BLaER1 treated with 17β-estradiol and CSF1 and Interleukin-3, amounts not matched to agents 10 nM and 100 nM (cell line): ENCODE measurements around the gene PPM1J.
"Not testable (repeated sequence)": the region's sequence is repeated elsewhere in the genome, so short reads cannot be mapped to it uniquely, and the experiment has no call there.

Experiments
- H3K27ac ChIP-seq, 11 experiments: shearing (Covaris generic); formaldehyde crosslinking; 2 replicates each; pipeline ENCODE4 v1.8.1; 2022
- H3K27me3 ChIP-seq, 11 experiments: shearing (Covaris generic); formaldehyde crosslinking; 2 replicates each; pipeline ENCODE4 v1.8.1; 2022
- H3K36me3 ChIP-seq, 11 experiments: shearing (Covaris generic); formaldehyde crosslinking; 2 replicates each; pipeline ENCODE4 v1.8.1; 2022
- H3K4me1 ChIP-seq, 10 experiments: shearing (Covaris generic); formaldehyde crosslinking; 2 replicates each; pipeline ENCODE4 v1.8.1; 2022
- H3K4me2 ChIP-seq, 11 experiments: shearing (Covaris generic); formaldehyde crosslinking; 2 replicates each; pipeline ENCODE4 v1.8.1; 2022
- H3K4me3 ChIP-seq, 10 experiments: shearing (Covaris generic); formaldehyde crosslinking; 2 replicates each; pipeline ENCODE4 v1.8.1; 2022
- H3K9ac ChIP-seq, 11 experiments: shearing (Covaris generic); formaldehyde crosslinking; 2 replicates each; pipeline ENCODE4 v1.8.1; 2022
- H3K9me3 ChIP-seq, 11 experiments: shearing (Covaris generic); formaldehyde crosslinking; replicated peaks in 1 of 11; 2 replicates each; pipeline ENCODE4 v1.8.1; 2022
- H4K20me1 ChIP-seq, 11 experiments: shearing (Covaris generic); formaldehyde crosslinking; 2 replicates each; pipeline ENCODE4 v1.8.1; 2022
- Cebpa-rat ChIP-seq, 11 experiments: shearing (Covaris generic); IDR thresholded peaks; 2 replicates each; pipeline ENCODE4 v1.8.1; 2022

PPM1J gene

GRCh38 chr1:112743174-112744008 lies 28.3 kb upstream of the PPM1J start:
- Histone ChIP-seq H3K9me3 (peaks cover 15 to 35% (median 24%) of the 10 kb centered on the region in 11 experiments), H3K36me3 (no peaks in the 10 kb centered on the region), H3K9ac (no peak overlapping the region), H4K20me1 (no peaks in the 10 kb centered on the region), H3K27ac (no peak overlapping the region), H3K4me1 (no peaks in the 10 kb centered on the region), H3K4me2 (no peak overlapping the region), H3K27me3 (no peaks in the 10 kb centered on the region), H3K4me3 (no peak overlapping the region)
- no peak for TF ChIP-seq Cebpa-rat (IDR thresholded peaks at IDR 0.05)

- Histone ChIP-seq H3K9ac (no peak overlapping the region), H3K9me3 (peaks cover 0 to 21% (median 6%) of the 10 kb centered on the region in 11 experiments; a peak in 15 of 22 replicates), H4K20me1 (no peaks in the 10 kb centered on the region), H3K4me3 (no peak overlapping the region), H3K4me2 (no peak overlapping the region), H3K27ac (no peak overlapping the region), H3K27me3 (no peaks in the 10 kb centered on the region), H3K36me3 (no peaks in the 10 kb centered on the region), H3K4me1 (peaks cover 0 to 18% (median 6%) of the 10 kb centered on the region in 10 experiments; a peak in 12 of 20 replicates)
- no peak for TF ChIP-seq Cebpa-rat (IDR thresholded peaks at IDR 0.05)
Observed at GRCh38 chr1:112737573-112737972, 22.4 kb upstream of the PPM1J start.

GRCh38 chr1:112735752-112736151 lies 20.6 kb upstream of the PPM1J start:
- peaks cover 14 to 36% (median 22%) of the 10 kb centered on the region in 10 experiments; a peak in 19 of 20 replicates for H3K4me1 ChIP-seq
- H3K9ac ChIP-seq: no peak overlapping the region
- TF ChIP-seq Cebpa-rat (IDR thresholded peaks at IDR 0.05): no peak
- H3K4me3 ChIP-seq: no peak overlapping the region
- H3K9me3 ChIP-seq: peaks cover 0 to 16% (median 0%) of the 10 kb centered on the region in 11 experiments; a peak in 6 of 22 replicates
- no peaks in the 10 kb centered on the region for H3K27me3 ChIP-seq
- H3K4me2 ChIP-seq: peak overlapping the region in 2 of 11 experiments; percentile 17 to 25; a peak in 2 of 22 replicates
- no peaks in the 10 kb centered on the region for H3K36me3 ChIP-seq
- no peaks in the 10 kb centered on the region for H4K20me1 ChIP-seq
- H3K27ac ChIP-seq: no peak overlapping the region

GRCh38 chr1:112731451-112731850 lies 16.3 kb upstream of the PPM1J start:
- no peaks in the 10 kb centered on the region for H3K36me3 ChIP-seq
- H3K9me3 ChIP-seq: peaks cover 0 to 6% (median 0%) of the 10 kb centered on the region in 11 experiments; a peak in 1 of 22 replicates
- H3K27ac ChIP-seq: peak overlapping the region in 1 of 11 experiments; percentile 22; a peak in 2 of 22 replicates
- H3K4me1 ChIP-seq: peaks cover 21 to 44% (median 33%) of the 10 kb centered on the region in 10 experiments; a peak in 19 of 20 replicates
- no peak overlapping the region for H3K9ac ChIP-seq
- no peak for TF ChIP-seq Cebpa-rat (IDR thresholded peaks at IDR 0.05)
- H3K4me2 ChIP-seq: peak overlapping the region; percentile 31 to 66 (median 43); a peak in 17 of 22 replicates
- no peaks in the 10 kb centered on the region for H4K20me1 ChIP-seq
- no peak overlapping the region for H3K4me3 ChIP-seq
- H3K27me3 ChIP-seq: no peaks in the 10 kb centered on the region

GRCh38 chr1:112729909-112730308 lies 14.8 kb upstream of the PPM1J start:
- H3K9ac ChIP-seq: no peak overlapping the region
- H3K27me3 ChIP-seq: no peaks in the 10 kb centered on the region
- H3K4me2 ChIP-seq: peak overlapping the region in 8 of 11 experiments; percentile 3 to 59 (median 38); a peak in 9 of 22 replicates
- H3K36me3 ChIP-seq: no peaks in the 10 kb centered on the region
- TF ChIP-seq Cebpa-rat (IDR thresholded peaks at IDR 0.05): no peak
- peaks cover 21 to 36% (median 33%) of the 10 kb centered on the region in 10 experiments; a peak in 19 of 20 replicates for H3K4me1 ChIP-seq
- H3K27ac ChIP-seq: no peak overlapping the region
- no peaks in the 10 kb centered on the region for H4K20me1 ChIP-seq
- no peak overlapping the region for H3K4me3 ChIP-seq
- peaks cover 0 to 6% (median 0%) of the 10 kb centered on the region in 11 experiments; a peak in 1 of 22 replicates for H3K9me3 ChIP-seq

GRCh38 chr1:112729011-112729410 lies 13.9 kb upstream of the PPM1J start:
- not testable (repeated sequence) for H3K9me3 ChIP-seq, H3K4me3 ChIP-seq, H3K27me3 ChIP-seq, H3K9ac ChIP-seq, H3K36me3 ChIP-seq, H3K4me2 ChIP-seq, H4K20me1 ChIP-seq, H3K27ac ChIP-seq
- peaks cover 21 to 36% (median 33%) of the 10 kb centered on the region in 10 experiments; a peak in 19 of 20 replicates for H3K4me1 ChIP-seq

GRCh38 chr1:112728306-112728971 lies 13.3 kb upstream of the PPM1J start:
- H3K36me3 ChIP-seq, H4K20me1 ChIP-seq, H3K9ac ChIP-seq, H3K9me3 ChIP-seq, H3K27me3 ChIP-seq, H3K4me2 ChIP-seq, H3K27ac ChIP-seq, H3K4me3 ChIP-seq: not testable (repeated sequence)
- H3K4me1 ChIP-seq: peaks cover 22 to 40% (median 34%) of the 10 kb centered on the region in 10 experiments; a peak in 19 of 20 replicates

GRCh38 chr1:112727716-112728115 lies 12.6 kb upstream of the PPM1J start:
- H4K20me1 ChIP-seq: no peaks in the 10 kb centered on the region
- no peak overlapping the region for H3K4me3 ChIP-seq
- no peak overlapping the region for H3K4me2 ChIP-seq
- no peak overlapping the region for H3K27ac ChIP-seq
- no peak for TF ChIP-seq Cebpa-rat (IDR thresholded peaks at IDR 0.05)
- H3K4me1 ChIP-seq: peaks cover 26 to 40% (median 35%) of the 10 kb centered on the region in 10 experiments; a peak in 19 of 20 replicates
- H3K9ac ChIP-seq: no peak overlapping the region
- H3K9me3 ChIP-seq: peaks cover 0 to 2% (median 0%) of the 10 kb centered on the region in 11 experiments; a peak in 1 of 22 replicates
- no peaks in the 10 kb centered on the region for H3K27me3 ChIP-seq
- H3K36me3 ChIP-seq: no peaks in the 10 kb centered on the region

- H4K20me1 ChIP-seq, H3K27me3 ChIP-seq, H3K9ac ChIP-seq, H3K36me3 ChIP-seq, H3K4me2 ChIP-seq, H3K27ac ChIP-seq, H3K9me3 ChIP-seq, H3K4me3 ChIP-seq: not testable (repeated sequence)
- peaks cover 0 to 37% (median 10%) of the 10 kb centered on the region in 10 experiments; a peak in 16 of 20 replicates for H3K4me1 ChIP-seq
Observed at GRCh38 chr1:112724240-112724639, 9.1 kb upstream of the PPM1J start.
